Prostate gland (tissue), 2 donors: Measurements from ENCODE around the gene PLK5.

Source experiments
- POLR2A ChIP-seq: fragments of 450-650 bp; IDR thresholded peaks from one replicate; pipeline ENCODE4 v1.6.1; 2016; ENCODE audit warnings: antibody characterized with exemption, mild to moderate bottlenecking
- POLR2AphosphoS5 ChIP-seq: sonication (generic); formaldehyde crosslinking; IDR thresholded peaks from one replicate; pipeline ENCODE4 v1.6.1; 2017; ENCODE audit warnings: antibody characterized with exemption
- TF ChIP-seq, protein P1 (sequence below), 4 experiments: fragments of 200-600 bp in 2 of 4; fragments of 450-650 bp in 2 of 4; sonication (generic) in 2 of 4; IDR thresholded peaks; 1 replicate in 3 of 4; 2 replicates in 1 of 4; pipeline ENCODE4 v1.5.1; 2016 to 2019; ENCODE audit warnings: antibody characterized with exemption in 4 of 4, mild to moderate bottlenecking in 2 of 4, moderate library complexity in 2 of 4

DNA sequence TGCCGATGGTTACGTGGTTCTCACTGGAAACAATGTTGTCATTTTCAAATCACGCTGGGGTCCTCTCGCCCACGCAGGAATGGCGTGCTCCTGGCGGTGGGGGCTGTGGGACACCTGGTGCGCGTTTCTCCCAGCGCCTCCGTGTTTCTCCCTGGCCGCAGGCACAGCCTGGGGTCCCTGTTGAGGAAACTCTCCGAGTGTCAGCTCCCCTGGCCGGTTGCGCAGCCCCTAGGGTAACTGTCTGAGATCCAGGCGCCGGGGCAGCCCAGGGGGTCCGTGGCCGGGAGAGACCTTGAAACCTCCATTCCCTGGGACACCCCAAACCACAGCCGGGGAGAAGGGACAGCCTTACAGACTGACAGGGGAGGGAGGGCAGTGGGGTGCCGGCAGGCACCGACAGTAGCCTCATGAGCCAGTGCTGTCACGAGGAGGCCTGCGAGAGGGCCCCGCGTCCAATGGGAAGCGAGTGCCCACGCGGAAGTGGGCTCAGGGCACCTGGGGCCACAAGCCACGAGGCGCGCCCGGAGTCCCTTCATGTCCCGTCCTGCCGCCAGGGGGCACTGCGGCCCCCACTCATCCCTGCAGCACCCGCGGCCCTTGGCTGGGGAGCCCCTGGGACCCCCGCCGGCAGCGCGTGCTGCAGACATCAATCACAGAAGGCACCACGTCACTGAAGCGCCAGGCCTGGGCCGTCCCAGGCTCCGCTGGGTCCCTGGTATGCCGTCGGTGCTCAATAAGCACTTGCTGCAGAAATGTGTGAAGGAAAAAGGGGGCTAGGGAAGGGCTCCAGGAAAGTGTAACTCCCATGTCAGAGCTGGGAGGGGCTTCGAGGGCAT is 20.6 kb upstream of the PLK5 start:
- TF ChIP-seq, protein P1, sequence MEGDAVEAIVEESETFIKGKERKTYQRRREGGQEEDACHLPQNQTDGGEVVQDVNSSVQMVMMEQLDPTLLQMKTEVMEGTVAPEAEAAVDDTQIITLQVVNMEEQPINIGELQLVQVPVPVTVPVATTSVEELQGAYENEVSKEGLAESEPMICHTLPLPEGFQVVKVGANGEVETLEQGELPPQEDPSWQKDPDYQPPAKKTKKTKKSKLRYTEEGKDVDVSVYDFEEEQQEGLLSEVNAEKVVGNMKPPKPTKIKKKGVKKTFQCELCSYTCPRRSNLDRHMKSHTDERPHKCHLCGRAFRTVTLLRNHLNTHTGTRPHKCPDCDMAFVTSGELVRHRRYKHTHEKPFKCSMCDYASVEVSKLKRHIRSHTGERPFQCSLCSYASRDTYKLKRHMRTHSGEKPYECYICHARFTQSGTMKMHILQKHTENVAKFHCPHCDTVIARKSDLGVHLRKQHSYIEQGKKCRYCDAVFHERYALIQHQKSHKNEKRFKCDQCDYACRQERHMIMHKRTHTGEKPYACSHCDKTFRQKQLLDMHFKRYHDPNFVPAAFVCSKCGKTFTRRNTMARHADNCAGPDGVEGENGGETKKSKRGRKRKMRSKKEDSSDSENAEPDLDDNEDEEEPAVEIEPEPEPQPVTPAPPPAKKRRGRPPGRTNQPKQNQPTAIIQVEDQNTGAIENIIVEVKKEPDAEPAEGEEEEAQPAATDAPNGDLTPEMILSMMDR (IDR thresholded peaks at IDR 0.05), result peak; percentile 40 to 70 (median 43)
- TF ChIP-seq POLR2A, result peak; percentile 10
- no peak for TF ChIP-seq POLR2AphosphoS5
